Natural killer cell (primary cell): Measurements from ENCODE around the gene DHRS1. TPM values are rescaled to one million over a fixed set of nuclear protein-coding genes. Genes with fewer than 3 reads are reported as not detected.

Experiments used
- ATAC-seq, 3 donors: fragments of 150-1000 bp in 2 of 3; fragments of 200-7000 bp in 1 of 3; cut with Tn5 transposase; 1 replicate in 1 of 3; 2 replicates in 2 of 3; pipeline ENCODE4 v1.10.0; 2021; ENCODE audit warnings: mild to moderate bottlenecking in 2 of 3, moderate library complexity in 2 of 3
- DNase-seq, 2 donors: peaks; one replicate each; pipeline versions ENCODE4 v3.0.0 to v3.0.0-alpha.2; 2013 to 2021; ENCODE audit warnings: mixed read lengths in 1 of 2
- H3K27ac ChIP-seq: one replicate; pipeline ENCODE4 v1.5.1; 2013; ENCODE audit warnings: mild to moderate bottlenecking, low read length
- H3K27me3 ChIP-seq: one replicate; pipeline ENCODE4 v1.6.1; 2013; ENCODE audit warnings: low read length; ENCODE audit not compliant: control insufficient read depth, insufficient read depth
- H3K36me3 ChIP-seq: one replicate; pipeline ENCODE4 v1.6.1; 2013; ENCODE audit warnings: low read length; ENCODE audit not compliant: control insufficient read depth, insufficient read depth
- H3K4me1 ChIP-seq: one replicate; pipeline ENCODE4 v1.6.1; 2013; ENCODE audit warnings: low read length; ENCODE audit not compliant: control insufficient read depth, insufficient read depth
- H3K4me3 ChIP-seq: one replicate; pipeline ENCODE4 v1.5.1; 2013; ENCODE audit warnings: low read length
- H3K9me3 ChIP-seq: one replicate; pipeline ENCODE4 v1.6.1; 2013; ENCODE audit warnings: low read length; ENCODE audit not compliant: control insufficient read depth, insufficient read depth
- H3K27ac Mint-ChIP-seq, 2 donors: one replicate each; pipeline ENCODE4 v1.8.0; 2022; ENCODE audit warnings: mild to moderate bottlenecking in 2 of 2, mixed read lengths in 2 of 2, moderate library complexity in 1 of 2
- H3K27me3 Mint-ChIP-seq, 2 donors: one replicate each; pipeline ENCODE4 v1.8.0; 2022; ENCODE audit warnings: low read depth in 2 of 2, mixed read lengths in 2 of 2
- H3K36me3 Mint-ChIP-seq: one replicate; pipeline ENCODE4 v1.8.0; 2022; ENCODE audit warnings: mixed read lengths
- H3K4me1 Mint-ChIP-seq, 2 donors: one replicate each; pipeline ENCODE4 v1.8.0; 2022; ENCODE audit warnings: mixed read lengths in 2 of 2
- H3K4me3 Mint-ChIP-seq: one replicate; pipeline ENCODE4 v1.8.0; 2022; ENCODE audit warnings: mild to moderate bottlenecking, moderate library complexity, mixed read lengths
- H3K9me3 Mint-ChIP-seq, 2 donors: one replicate each; pipeline ENCODE4 v1.8.0; 2022; ENCODE audit warnings: mixed read lengths in 2 of 2
- WGBS: methylation state at CpG from one replicate; pipeline ENCODE4 v1.1.7; 2013; ENCODE audit warnings: missing lambda C conversion rate; ENCODE audit not compliant: insufficient coverage; 5-methylcytosine and 5-hydroxymethylcytosine counted together
- intact Hi-C: fragments of 100-400 bp; cut with micrococcal nuclease; formaldehyde crosslinking; loops from one replicate; pipeline ENCODE4 v1.14.2; 2022
- total RNA-seq, 4 donors: library from RNA; stranded (reverse); fragments of 120-200 nt in 1 of 4; gene quantifications; one replicate each; pipeline versions ENCODE4 v1.2.3 to v1.2.4, GENCODE V29; 2013 to 2022
- TF ChIP-seq, protein P1 (sequence below): fragments of 200-600 bp; IDR thresholded peaks from one replicate; pipeline ENCODE4 v1.8.0; 2022; ENCODE audit warnings: antibody characterized with exemption

Gene DHRS1
- total RNA-seq, 3 donors from 2014 or later (not counting 1 experiment from before 2014, with no cell fraction given): 39.8 to 59.0 (median 43.3) TPM

DNA sequence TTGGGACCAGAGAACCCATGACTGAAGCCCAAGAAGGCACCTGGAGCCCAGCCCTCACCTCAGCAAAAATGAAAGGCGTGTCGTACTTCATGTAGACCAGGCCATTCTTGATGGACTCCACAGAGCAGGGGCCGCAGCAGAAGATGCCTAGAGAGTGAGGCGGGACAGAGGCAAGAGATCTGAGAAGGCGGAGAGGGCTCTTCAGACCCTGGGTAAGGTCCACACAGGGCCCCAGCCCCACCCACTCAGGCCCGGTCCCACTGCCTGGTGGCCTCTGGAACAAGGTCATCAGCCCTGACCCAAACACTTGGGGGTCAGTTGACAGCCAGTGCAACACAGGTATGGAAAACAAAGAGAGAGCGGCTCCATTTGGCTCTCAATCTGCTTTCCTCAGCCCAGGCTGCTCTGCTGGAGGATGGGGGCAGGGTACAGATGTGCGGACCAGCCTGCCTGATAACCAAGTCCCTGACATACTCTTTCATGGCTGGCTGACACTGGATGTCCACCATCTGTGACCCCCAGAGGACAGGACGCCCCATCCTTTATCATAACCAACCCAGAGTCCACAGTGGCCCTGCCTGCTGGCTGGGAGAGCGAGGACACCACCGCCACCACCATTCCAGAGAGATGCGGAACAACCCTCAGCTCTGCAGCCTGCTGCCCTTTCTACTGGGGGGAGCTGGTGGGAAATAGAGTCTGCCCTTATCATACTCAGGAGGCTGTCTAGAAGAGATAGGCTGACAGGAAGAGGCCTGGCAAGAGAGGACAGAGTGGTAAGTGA lies 43.5 kb downstream of the DHRS1 start:
- intact Hi-C loops: no loop called here

DNA sequence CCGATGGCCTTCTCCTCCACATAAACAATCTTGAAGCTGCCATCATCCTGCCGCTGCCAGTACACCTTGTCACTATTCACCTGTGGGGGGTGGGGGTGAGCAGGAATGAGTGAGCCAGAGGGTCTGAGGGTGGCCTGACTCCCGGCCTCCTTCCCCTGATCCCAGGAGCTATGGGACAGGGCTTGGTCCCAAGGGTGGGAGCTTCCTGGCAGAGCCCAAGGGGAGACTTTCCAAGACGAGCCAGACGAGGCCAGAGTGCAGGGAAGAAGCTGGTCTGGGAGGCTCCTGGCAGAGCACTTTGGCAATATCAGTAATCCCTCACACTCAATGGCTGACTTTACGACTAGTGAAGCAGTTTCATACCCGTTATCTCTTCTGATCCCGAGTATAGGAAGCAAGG lies 44.1 kb downstream of the DHRS1 start:
- Histone ChIP-seq H3K36me3 (peaks cover 8% of the 10 kb centered on the region), H3K27ac (no peak overlapping the region), H3K4me1 (no peaks in the 10 kb centered on the region), H3K9me3 (no peaks in the 10 kb centered on the region), H3K4me3 (no peak overlapping the region), H3K27me3 (no peaks in the 10 kb centered on the region)
- no peaks in the 10 kb centered on the region for H3K4me1 Mint-ChIP-seq
- 96% methylated on average over 7 of the region's 8 CpGs for WGBS
- no peaks in the 10 kb centered on the region for H3K27me3 Mint-ChIP-seq
- DNase-seq: no peak
- H3K4me3 Mint-ChIP-seq: no peak overlapping the region
- no peak for ATAC-seq
- TF ChIP-seq, protein P1, sequence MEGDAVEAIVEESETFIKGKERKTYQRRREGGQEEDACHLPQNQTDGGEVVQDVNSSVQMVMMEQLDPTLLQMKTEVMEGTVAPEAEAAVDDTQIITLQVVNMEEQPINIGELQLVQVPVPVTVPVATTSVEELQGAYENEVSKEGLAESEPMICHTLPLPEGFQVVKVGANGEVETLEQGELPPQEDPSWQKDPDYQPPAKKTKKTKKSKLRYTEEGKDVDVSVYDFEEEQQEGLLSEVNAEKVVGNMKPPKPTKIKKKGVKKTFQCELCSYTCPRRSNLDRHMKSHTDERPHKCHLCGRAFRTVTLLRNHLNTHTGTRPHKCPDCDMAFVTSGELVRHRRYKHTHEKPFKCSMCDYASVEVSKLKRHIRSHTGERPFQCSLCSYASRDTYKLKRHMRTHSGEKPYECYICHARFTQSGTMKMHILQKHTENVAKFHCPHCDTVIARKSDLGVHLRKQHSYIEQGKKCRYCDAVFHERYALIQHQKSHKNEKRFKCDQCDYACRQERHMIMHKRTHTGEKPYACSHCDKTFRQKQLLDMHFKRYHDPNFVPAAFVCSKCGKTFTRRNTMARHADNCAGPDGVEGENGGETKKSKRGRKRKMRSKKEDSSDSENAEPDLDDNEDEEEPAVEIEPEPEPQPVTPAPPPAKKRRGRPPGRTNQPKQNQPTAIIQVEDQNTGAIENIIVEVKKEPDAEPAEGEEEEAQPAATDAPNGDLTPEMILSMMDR: no peak
- no peaks in the 10 kb centered on the region for H3K9me3 Mint-ChIP-seq
- intact Hi-C loops: no loop called here
- no peaks in the 10 kb centered on the region for H3K36me3 Mint-ChIP-seq
- no peak overlapping the region for H3K27ac Mint-ChIP-seq

More for the DNA sequence above, 43.5 kb downstream of the DHRS1 start:
- H3K36me3 ChIP-seq: peaks cover 8% of the 10 kb centered on the region
- Mint-ChIP-seq H3K4me3 (no peak overlapping the region), H3K27me3 (no peaks in the 10 kb centered on the region), H3K9me3 (no peaks in the 10 kb centered on the region), H3K36me3 (no peaks in the 10 kb centered on the region), H3K4me1 (no peaks in the 10 kb centered on the region), H3K27ac (no peak overlapping the region)
- H3K4me1 ChIP-seq: no peaks in the 10 kb centered on the region
- ATAC-seq (no peak), DNase-seq (no peak)
- H3K27ac ChIP-seq: no peak overlapping the region
- H3K4me3 ChIP-seq: no peak overlapping the region
- H3K27me3 ChIP-seq: no peaks in the 10 kb centered on the region
- H3K9me3 ChIP-seq: no peaks in the 10 kb centered on the region
- 94% methylated on average over 12 of the region's 12 CpGs for WGBS
- TF ChIP-seq, protein P1: no peak

DNA sequence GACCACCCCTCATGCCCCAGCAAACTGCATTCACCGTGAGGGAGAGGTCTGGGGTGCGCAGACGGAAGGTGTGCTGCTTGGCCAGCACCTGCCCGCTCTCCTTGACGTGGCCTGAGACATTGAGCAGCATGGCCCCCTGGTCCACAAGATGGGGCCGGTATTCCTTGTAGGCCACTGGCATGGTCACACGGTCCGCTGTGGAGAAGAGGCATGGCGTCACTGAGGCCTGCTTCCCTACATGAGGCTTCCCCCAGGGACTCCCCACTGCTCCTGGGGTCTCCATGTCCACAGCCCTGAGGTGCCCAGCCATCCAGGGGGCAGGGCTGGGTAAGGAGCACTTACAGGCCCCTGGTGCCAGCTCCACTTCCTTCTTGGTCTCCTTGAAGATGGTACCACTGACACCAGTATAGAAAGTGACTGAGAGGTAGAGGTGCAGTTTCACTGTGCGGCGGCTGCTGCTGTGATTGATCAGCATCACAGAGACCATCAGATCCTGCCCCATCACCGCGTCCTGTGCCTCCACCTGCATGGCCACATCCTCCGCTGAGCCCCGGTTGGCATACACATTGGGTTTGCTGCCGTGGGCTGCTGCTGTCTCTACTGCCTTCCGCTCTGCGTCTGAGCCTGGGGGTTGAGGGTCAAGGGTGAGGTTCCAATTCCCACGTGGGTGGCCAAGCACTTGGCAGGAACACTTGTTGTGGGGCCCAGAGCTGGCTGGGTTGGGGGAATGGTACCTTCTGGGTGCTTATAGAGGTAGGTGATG lies 44.8 kb downstream of the DHRS1 start:
- no peak overlapping the region for H3K27ac Mint-ChIP-seq
- H3K4me1 Mint-ChIP-seq: no peaks in the 10 kb centered on the region
- no peak overlapping the region for H3K4me3 ChIP-seq
- peaks cover 6% of the 10 kb centered on the region for H3K36me3 ChIP-seq
- no peak overlapping the region for H3K27ac ChIP-seq
- H3K4me3 Mint-ChIP-seq: no peak overlapping the region
- DNase-seq (no peak), ATAC-seq (no peak)
- H3K36me3 Mint-ChIP-seq: no peaks in the 10 kb centered on the region
- intact Hi-C loops: no loop called here
- H3K9me3 ChIP-seq: no peaks in the 10 kb centered on the region
- WGBS: 97% methylated on average over 19 of the region's 19 CpGs
- H3K4me1 ChIP-seq: no peaks in the 10 kb centered on the region
- H3K9me3 Mint-ChIP-seq: no peaks in the 10 kb centered on the region
- TF ChIP-seq, protein P1: no peak
- H3K27me3 Mint-ChIP-seq: no peaks in the 10 kb centered on the region
- H3K27me3 ChIP-seq: no peaks in the 10 kb centered on the region
